ENCODE measurements around the gene AVL9.

AVL9 gene

GRCh38 chr7:32609463-32609862 is 114.2 kb downstream of the AVL9 start:
- no peaks in the 10 kb centered on the region for H3K9me2 ChIP-seq (replicated peaks; ENCODE audit: insufficient read depth, low read length)
- H3K9me3 ChIP-seq (ENCODE audit: insufficient read depth, low read length) = no peaks in the 10 kb centered on the region
- no peak overlapping the region for H3K4me3 ChIP-seq (ENCODE audit: insufficient read depth, low read length, poor library complexity, severe bottlenecking)
- H3K4me2 ChIP-seq (ENCODE audit: low read depth, low read length, poor library complexity, severe bottlenecking) = no peak overlapping the region
- TF ChIP-seq EZH2phosphoT487 (conservative IDR thresholded peaks at IDR 0.05; ENCODE audit: low read length) (no peak), CTCF (IDR thresholded peaks at IDR 0.05; ENCODE audit: insufficient read depth, low read length, poor library complexity, severe bottlenecking) (no peak)
- H2AFZ ChIP-seq (ENCODE audit: low read depth, low read length, severe bottlenecking) = no peak overlapping the region
- no peak overlapping the region for H3K9ac ChIP-seq (ENCODE audit: low read length)
- no peaks in the 10 kb centered on the region for H3F3A ChIP-seq (ENCODE audit: insufficient read depth)
- no peaks in the 10 kb centered on the region for H3K79me2 ChIP-seq (ENCODE audit: insufficient read depth, low read length)
- no peak overlapping the region for H3K27ac ChIP-seq (ENCODE audit: low read depth, low read length)
- no peaks in the 10 kb centered on the region for H3K27me3 ChIP-seq (ENCODE audit: low read length)
- no peaks in the 10 kb centered on the region for H3K36me3 ChIP-seq (ENCODE audit: low read length)
- H4K20me1 ChIP-seq (ENCODE audit: low read depth, low read length) = no peaks in the 10 kb centered on the region

GRCh38 chr7:32611201-32612099 is 116.2 kb downstream of the AVL9 start:
- Histone ChIP-seq H3K9me3 (ENCODE audit: insufficient read depth, low read length) (no peaks in the 10 kb centered on the region), H3K27ac (ENCODE audit: low read depth, low read length) (no peak overlapping the region), H3K9ac (ENCODE audit: low read length) (no peak overlapping the region), H3K4me2 (ENCODE audit: low read depth, low read length, poor library complexity, severe bottlenecking) (no peak overlapping the region), H3K36me3 (ENCODE audit: low read length) (no peaks in the 10 kb centered on the region), H3F3A (ENCODE audit: insufficient read depth) (no peaks in the 10 kb centered on the region), H3K27me3 (ENCODE audit: low read length) (no peaks in the 10 kb centered on the region), H3K4me3 (ENCODE audit: insufficient read depth, low read length, poor library complexity, severe bottlenecking) (no peak overlapping the region), H4K20me1 (ENCODE audit: low read depth, low read length) (no peaks in the 10 kb centered on the region), H3K9me2 (replicated peaks; ENCODE audit: insufficient read depth, low read length) (no peaks in the 10 kb centered on the region), H3K79me2 (ENCODE audit: insufficient read depth, low read length) (no peaks in the 10 kb centered on the region), H2AFZ (ENCODE audit: low read depth, low read length, severe bottlenecking) (no peak overlapping the region)
- TF ChIP-seq CTCF (IDR thresholded peaks at IDR 0.05; ENCODE audit: insufficient read depth, low read length, poor library complexity, severe bottlenecking) = no peak
- no peak for TF ChIP-seq EZH2phosphoT487 (conservative IDR thresholded peaks at IDR 0.05; ENCODE audit: low read length)

DNA sequence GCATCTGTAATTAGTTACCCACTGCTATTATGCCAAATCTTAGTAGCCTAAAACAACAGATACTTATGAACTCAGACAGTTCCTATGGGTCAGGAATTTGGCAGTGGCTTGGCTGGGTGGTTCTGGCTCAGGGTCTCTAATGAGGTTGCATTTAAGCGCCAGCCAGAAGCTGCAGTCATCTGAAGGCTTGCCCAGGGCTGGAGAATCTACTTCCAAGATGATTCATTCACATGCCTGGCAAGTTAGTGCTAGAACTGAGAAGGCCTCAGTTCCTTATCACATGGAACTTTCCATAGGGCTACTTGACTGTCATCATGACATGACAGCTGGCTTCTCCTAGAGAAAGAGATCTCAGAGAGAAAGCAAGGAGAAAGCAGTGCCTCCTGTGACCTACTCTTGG is 121.3 kb downstream of the AVL9 start:
- no peaks in the 10 kb centered on the region for H3K79me2 ChIP-seq (ENCODE audit: insufficient read depth, low read length)
- no peak overlapping the region for H3K4me3 ChIP-seq (ENCODE audit: insufficient read depth, low read length, poor library complexity, severe bottlenecking)
- H3K9me3 ChIP-seq (ENCODE audit: insufficient read depth, low read length) = no peaks in the 10 kb centered on the region
- H3F3A ChIP-seq (ENCODE audit: insufficient read depth) = no peaks in the 10 kb centered on the region
- no peaks in the 10 kb centered on the region for H3K36me3 ChIP-seq (ENCODE audit: low read length)
- no peak overlapping the region for H3K4me2 ChIP-seq (ENCODE audit: low read depth, low read length, poor library complexity, severe bottlenecking)
- no peak overlapping the region for H3K27ac ChIP-seq (ENCODE audit: low read depth, low read length)
- TF ChIP-seq EZH2phosphoT487 (conservative IDR thresholded peaks at IDR 0.05; ENCODE audit: low read length) = no peak
- TF ChIP-seq CTCF (IDR thresholded peaks at IDR 0.05; ENCODE audit: insufficient read depth, low read length, poor library complexity, severe bottlenecking) = no peak
- H4K20me1 ChIP-seq (ENCODE audit: low read depth, low read length) = no peaks in the 10 kb centered on the region
- H3K9me2 ChIP-seq (replicated peaks; ENCODE audit: insufficient read depth, low read length) = no peaks in the 10 kb centered on the region
- H3K9ac ChIP-seq (ENCODE audit: low read length) = no peak overlapping the region
- no peak overlapping the region for H2AFZ ChIP-seq (ENCODE audit: low read depth, low read length, severe bottlenecking)
- H3K27me3 ChIP-seq (ENCODE audit: low read length) = no peaks in the 10 kb centered on the region
